ENCODE measurements around the gene BRCA1.

- no peak for TF ChIP-seq POLR2A (IDR thresholded peaks at IDR 0.05; ENCODE audit: extremely low read depth, insufficient read length)
- TF ChIP-seq, protein P1, sequence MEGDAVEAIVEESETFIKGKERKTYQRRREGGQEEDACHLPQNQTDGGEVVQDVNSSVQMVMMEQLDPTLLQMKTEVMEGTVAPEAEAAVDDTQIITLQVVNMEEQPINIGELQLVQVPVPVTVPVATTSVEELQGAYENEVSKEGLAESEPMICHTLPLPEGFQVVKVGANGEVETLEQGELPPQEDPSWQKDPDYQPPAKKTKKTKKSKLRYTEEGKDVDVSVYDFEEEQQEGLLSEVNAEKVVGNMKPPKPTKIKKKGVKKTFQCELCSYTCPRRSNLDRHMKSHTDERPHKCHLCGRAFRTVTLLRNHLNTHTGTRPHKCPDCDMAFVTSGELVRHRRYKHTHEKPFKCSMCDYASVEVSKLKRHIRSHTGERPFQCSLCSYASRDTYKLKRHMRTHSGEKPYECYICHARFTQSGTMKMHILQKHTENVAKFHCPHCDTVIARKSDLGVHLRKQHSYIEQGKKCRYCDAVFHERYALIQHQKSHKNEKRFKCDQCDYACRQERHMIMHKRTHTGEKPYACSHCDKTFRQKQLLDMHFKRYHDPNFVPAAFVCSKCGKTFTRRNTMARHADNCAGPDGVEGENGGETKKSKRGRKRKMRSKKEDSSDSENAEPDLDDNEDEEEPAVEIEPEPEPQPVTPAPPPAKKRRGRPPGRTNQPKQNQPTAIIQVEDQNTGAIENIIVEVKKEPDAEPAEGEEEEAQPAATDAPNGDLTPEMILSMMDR (IDR thresholded peaks at IDR 0.05; ENCODE audit: low read depth, low read length): no peak
- TF ChIP-seq, protein P2, sequence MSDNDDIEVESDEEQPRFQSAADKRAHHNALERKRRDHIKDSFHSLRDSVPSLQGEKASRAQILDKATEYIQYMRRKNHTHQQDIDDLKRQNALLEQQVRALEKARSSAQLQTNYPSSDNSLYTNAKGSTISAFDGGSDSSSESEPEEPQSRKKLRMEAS (IDR thresholded peaks at IDR 0.05; ENCODE audit: low read depth, low read length): no peak
- TF ChIP-seq MYC (IDR thresholded peaks at IDR 0.05; ENCODE audit: low read depth, low read length): no peak
Measured at GRCh38 chr17:43090022-43090421, 35.1 kb downstream of the BRCA1 start.
